CD14-positive monocyte (primary cell): ENCODE data around the gene RPTOR. TPM values are rescaled to one million over a fixed set of nuclear protein-coding genes. Genes with fewer than 3 reads are reported as not detected.

Source experiments
- DNase-seq, 3 donors: peaks; one replicate each; pipeline ENCODE4 v3.0.0-alpha.2; 2011 to 2022
- H2AFZ ChIP-seq: 2 replicates; pipeline ENCODE4 v1.6.0; 2012; ENCODE audit warnings: mild to moderate bottlenecking, low read depth, low read length, inconsistent platforms; ENCODE audit not compliant: insufficient read depth, poor library complexity, severe bottlenecking
- H3K27ac ChIP-seq, 2 donors: 1 replicate in 1 of 2; 2 replicates in 1 of 2; pipeline ENCODE4 v1.5.1; 2012 to 2013; ENCODE audit warnings: low read length in 2 of 2, control low read depth in 1 of 2, inconsistent platforms in 1 of 2, low read depth in 1 of 2, mild to moderate bottlenecking in 1 of 2
- H3K27me3 ChIP-seq, 2 donors: one replicate each; pipeline versions ENCODE4 v1.6.0 to v1.6.1; 2011 to 2013; ENCODE audit warnings: low read length in 2 of 2; ENCODE audit not compliant: control insufficient read depth in 2 of 2, insufficient read depth in 2 of 2
- H3K36me3 ChIP-seq, 2 donors: replicated peaks in 1 of 2; 1 replicate in 1 of 2; 2 replicates in 1 of 2; pipeline versions ENCODE4 v1.5.1 to v1.6.1; 2012 to 2013; ENCODE audit warnings: low read length in 2 of 2, control low read depth in 1 of 2, inconsistent platforms in 1 of 2, mild to moderate bottlenecking in 1 of 2; ENCODE audit not compliant: insufficient read depth in 2 of 2, control insufficient read depth in 1 of 2
- H3K4me1 ChIP-seq, 2 donors: 1 replicate in 1 of 2; 2 replicates in 1 of 2; pipeline versions ENCODE4 v1.5.1 to v1.6.1; 2012 to 2013; ENCODE audit warnings: low read length in 2 of 2, control low read depth in 1 of 2, inconsistent platforms in 1 of 2, mild to moderate bottlenecking in 1 of 2, moderate library complexity in 1 of 2; ENCODE audit not compliant: insufficient read depth in 2 of 2, control insufficient read depth in 1 of 2
- H3K4me2 ChIP-seq: replicated peaks from 2 replicates; pipeline ENCODE3; 2012; ENCODE audit warnings: low read length, moderate library complexity, mild to moderate bottlenecking; ENCODE audit not compliant: poor library complexity, severe bottlenecking; ENCODE audit errors: extremely low read depth
- H3K4me3 ChIP-seq, 3 experiments: fragments of 200-600 bp in 1 of 3; sonication (generic) in 1 of 3; replicated peaks in 1 of 3; 1 replicate in 2 of 3; 2 replicates in 1 of 3; pipeline ENCODE4 v1.5.1; 2011 to 2013; ENCODE audit warnings: low read length in 3 of 3, mild to moderate bottlenecking in 3 of 3, control low read depth in 2 of 3, low read depth in 2 of 3, inconsistent platforms in 1 of 3, moderate library complexity in 1 of 3
- H3K79me2 ChIP-seq: 2 replicates; pipeline ENCODE4 v1.6.0; 2012; ENCODE audit warnings: mild to moderate bottlenecking, control low read depth, inconsistent platforms, low read length, moderate library complexity; ENCODE audit not compliant: insufficient read depth
- H3K9ac ChIP-seq: 2 replicates; pipeline ENCODE4 v1.6.0; 2017; ENCODE audit warnings: low read length, mild to moderate bottlenecking; ENCODE audit not compliant: insufficient read depth, poor library complexity, severe bottlenecking
- H3K9me3 ChIP-seq, 2 donors: replicated peaks in 1 of 2; 1 replicate in 1 of 2; 2 replicates in 1 of 2; pipeline versions ENCODE4 v1.5.1 to v1.6.1; 2012 to 2013; ENCODE audit warnings: low read length in 2 of 2, control low read depth in 1 of 2; ENCODE audit not compliant: control insufficient read depth in 1 of 2, insufficient read depth in 1 of 2
- H4K20me1 ChIP-seq: 2 replicates; pipeline ENCODE4 v1.6.0; 2012; ENCODE audit warnings: mild to moderate bottlenecking, low read length, control low read depth, moderate library complexity; ENCODE audit not compliant: insufficient read depth
- H3K27ac Mint-ChIP-seq, 7 donors: one replicate each; pipeline ENCODE4 v1.8.0; 2020; ENCODE audit warnings: mild to moderate bottlenecking in 7 of 7, mixed read lengths in 7 of 7, moderate library complexity in 6 of 7, inconsistent platforms in 2 of 7
- H3K27me3 Mint-ChIP-seq, 3 donors: one replicate each; pipeline ENCODE4 v1.8.0; 2021 to 2022; ENCODE audit warnings: low read depth in 3 of 3, mild to moderate bottlenecking in 3 of 3, mixed read lengths in 3 of 3, moderate library complexity in 3 of 3, inconsistent platforms in 1 of 3
- H3K36me3 Mint-ChIP-seq, 2 donors: one replicate each; pipeline ENCODE4 v1.8.0; 2020; ENCODE audit warnings: mixed read lengths in 2 of 2, inconsistent platforms in 1 of 2, mild to moderate bottlenecking in 1 of 2
- H3K4me1 Mint-ChIP-seq: one replicate; pipeline ENCODE4 v1.8.0; 2020; ENCODE audit warnings: mild to moderate bottlenecking, mixed read lengths
- H3K4me3 Mint-ChIP-seq, 2 donors: one replicate each; pipeline ENCODE4 v1.8.0; 2020; ENCODE audit warnings: mild to moderate bottlenecking in 2 of 2, mixed read lengths in 2 of 2, moderate library complexity in 1 of 2
- H3K9me3 Mint-ChIP-seq, 7 donors: one replicate each; pipeline ENCODE4 v1.8.0; 2020 to 2022; ENCODE audit warnings: mixed read lengths in 7 of 7, mild to moderate bottlenecking in 6 of 7, moderate library complexity in 6 of 7, inconsistent platforms in 2 of 7
- WGBS: methylation state at CpG from one replicate; pipeline ENCODE4 v1.1.5; 2013; ENCODE audit warnings: missing lambda C conversion rate; ENCODE audit not compliant: insufficient coverage; 5-methylcytosine and 5-hydroxymethylcytosine counted together
- intact Hi-C, 2 donors: fragments of 100-400 bp; cut with micrococcal nuclease; formaldehyde crosslinking; loops; one replicate each; pipeline versions ENCODE4 v1.15.0 to v1.15.1; 2023
- polyA plus RNA-seq, 3 donors: library from polyadenylated mRNA; depleted of rRNA in 1 of 3; unstranded in 2 of 3; stranded (reverse) in 1 of 3; fragments of 300-500 nt in 2 of 3; fragments of >200 nt in 1 of 3; fragmentation: Illumina TruSeq in 2 of 3; gene quantifications; 1 replicate in 2 of 3; 2 replicates in 1 of 3; pipeline ENCODE4 v1.2.3, GENCODE V29; 2012 to 2021
- TF ChIP-seq, protein P1 (sequence below): fragments of 200-600 bp; IDR thresholded peaks from one replicate; pipeline ENCODE4 v1.8.0; 2022; ENCODE audit warnings: antibody characterized with exemption, mild to moderate bottlenecking

Gene RPTOR
- polyA plus RNA-seq, 3 donors: 1.1 to 8.7 (median 2.6) TPM

DNA sequence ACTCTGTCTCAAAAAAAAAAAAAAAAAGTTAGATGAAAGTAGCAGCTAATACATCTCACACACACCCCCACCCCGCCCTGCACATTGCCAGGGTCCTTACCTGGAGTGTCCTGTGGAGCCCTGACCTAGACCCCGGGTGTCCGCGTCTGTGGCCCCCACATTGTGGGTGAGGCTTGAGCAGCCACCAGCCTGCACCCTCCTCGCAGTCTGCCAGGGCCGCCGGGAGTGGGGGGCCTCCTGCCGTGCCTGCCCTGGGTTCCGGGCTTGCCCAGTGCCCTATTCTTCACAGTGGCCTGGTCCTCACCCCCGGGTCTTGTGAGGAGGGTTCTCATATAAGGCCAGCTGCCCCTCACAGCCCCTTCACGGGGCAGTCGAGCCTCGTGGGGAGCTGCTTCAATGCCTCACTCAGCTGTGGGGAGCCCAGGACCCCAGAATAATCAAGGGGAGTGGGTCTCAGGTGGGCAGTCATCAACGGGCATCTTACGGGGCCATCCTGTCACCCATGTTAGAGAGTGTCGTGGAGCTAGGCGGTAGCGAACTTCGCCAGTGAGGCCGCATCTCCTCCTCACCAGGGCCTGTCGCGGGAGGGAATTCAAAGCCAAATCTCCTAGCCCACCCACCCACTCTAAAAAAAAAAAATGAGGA lies 361.1 kb downstream of the RPTOR start:
- 93% methylated on average over 12 of the region's 22 CpGs for WGBS
- Histone ChIP-seq H3K79me2 (no peaks in the 10 kb centered on the region), H3K4me1 (no peaks in the 10 kb centered on the region), H4K20me1 (no peaks in the 10 kb centered on the region), H2AFZ (no peak overlapping the region), H3K27me3 (no peaks in the 10 kb centered on the region), H3K27ac (no peak overlapping the region), H3K4me2 (no peak overlapping the region), H3K4me3 (no peak overlapping the region), H3K9me3 (no peaks in the 10 kb centered on the region), H3K36me3 (peaks cover 11 to 41% of the 10 kb centered on the region in 2 donors), H3K9ac (no peak overlapping the region)
- H3K27me3 Mint-ChIP-seq: no peaks in the 10 kb centered on the region
- H3K27ac Mint-ChIP-seq: no peak overlapping the region
- TF ChIP-seq, protein P1, sequence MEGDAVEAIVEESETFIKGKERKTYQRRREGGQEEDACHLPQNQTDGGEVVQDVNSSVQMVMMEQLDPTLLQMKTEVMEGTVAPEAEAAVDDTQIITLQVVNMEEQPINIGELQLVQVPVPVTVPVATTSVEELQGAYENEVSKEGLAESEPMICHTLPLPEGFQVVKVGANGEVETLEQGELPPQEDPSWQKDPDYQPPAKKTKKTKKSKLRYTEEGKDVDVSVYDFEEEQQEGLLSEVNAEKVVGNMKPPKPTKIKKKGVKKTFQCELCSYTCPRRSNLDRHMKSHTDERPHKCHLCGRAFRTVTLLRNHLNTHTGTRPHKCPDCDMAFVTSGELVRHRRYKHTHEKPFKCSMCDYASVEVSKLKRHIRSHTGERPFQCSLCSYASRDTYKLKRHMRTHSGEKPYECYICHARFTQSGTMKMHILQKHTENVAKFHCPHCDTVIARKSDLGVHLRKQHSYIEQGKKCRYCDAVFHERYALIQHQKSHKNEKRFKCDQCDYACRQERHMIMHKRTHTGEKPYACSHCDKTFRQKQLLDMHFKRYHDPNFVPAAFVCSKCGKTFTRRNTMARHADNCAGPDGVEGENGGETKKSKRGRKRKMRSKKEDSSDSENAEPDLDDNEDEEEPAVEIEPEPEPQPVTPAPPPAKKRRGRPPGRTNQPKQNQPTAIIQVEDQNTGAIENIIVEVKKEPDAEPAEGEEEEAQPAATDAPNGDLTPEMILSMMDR: no peak
- peaks cover 46 to 58% of the 10 kb centered on the region in 2 donors for H3K36me3 Mint-ChIP-seq
- intact Hi-C loops: no loop called here
- DNase-seq: no peak
- no peak overlapping the region for H3K4me3 Mint-ChIP-seq
- no peaks in the 10 kb centered on the region for H3K4me1 Mint-ChIP-seq
- H3K9me3 Mint-ChIP-seq: peaks cover 0 to 1% (median 0%) of the 10 kb centered on the region in 7 donors

DNA sequence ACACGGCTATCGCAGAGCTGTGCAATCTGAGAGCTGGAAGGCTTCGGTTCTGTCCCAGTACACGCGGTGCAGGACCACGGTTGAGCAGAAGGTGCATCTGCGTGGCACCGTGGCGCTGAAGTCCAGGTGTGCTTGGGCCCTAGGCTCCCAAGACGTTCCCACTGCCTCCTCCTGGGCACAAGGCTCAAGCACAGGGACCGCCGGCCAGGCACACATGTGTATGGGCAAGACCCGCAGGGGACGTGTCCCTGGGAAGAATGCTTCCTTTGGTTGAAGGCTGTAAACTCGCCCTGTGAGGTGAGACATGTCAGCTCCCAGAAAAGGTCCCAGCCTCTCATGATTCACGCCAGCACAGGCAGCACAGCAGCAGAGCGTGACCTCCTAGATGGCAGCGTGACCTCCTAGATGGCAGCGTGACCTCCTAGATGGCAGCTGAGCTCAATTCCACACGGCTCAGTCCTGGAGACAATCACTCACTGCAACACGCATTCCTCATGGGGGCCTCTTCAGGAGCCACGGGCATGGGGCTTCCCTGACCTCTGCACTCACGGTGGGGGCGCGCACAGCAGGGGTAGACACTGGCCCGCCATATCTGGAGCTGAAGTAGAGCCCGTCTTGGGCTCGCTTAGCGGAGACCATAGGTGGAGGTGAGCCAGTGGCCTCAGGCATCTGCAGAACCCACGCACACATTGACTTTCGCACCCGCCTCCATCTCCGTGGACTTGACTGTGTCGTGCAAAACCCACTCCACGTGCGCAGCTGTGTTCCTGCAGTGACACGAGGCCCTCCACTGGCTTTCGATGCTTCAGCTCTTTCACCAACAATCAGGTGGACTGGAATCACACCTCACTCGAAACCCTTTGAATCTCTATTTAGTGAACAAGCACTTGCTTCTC lies 362.0 kb downstream of the RPTOR start:
- Mint-ChIP-seq H3K4me3 (no peak overlapping the region), H3K4me1 (no peaks in the 10 kb centered on the region), H3K27ac (peak overlapping the region in 2 of 7 donors; percentile 30 to 73), H3K9me3 (peaks cover 0 to 1% (median 0%) of the 10 kb centered on the region in 7 donors), H3K27me3 (peaks cover 0 to 1% (median 0%) of the 10 kb centered on the region in 3 donors), H3K36me3 (peaks cover 41 to 57% of the 10 kb centered on the region in 2 donors)
- intact Hi-C loops: no loop called here
- 96% methylated on average over 38 of the region's 39 CpGs for WGBS
- H2AFZ ChIP-seq: no peak overlapping the region
- H3K27ac ChIP-seq: no peak overlapping the region
- no peak overlapping the region for H3K4me3 ChIP-seq
- H4K20me1 ChIP-seq: no peaks in the 10 kb centered on the region
- TF ChIP-seq, protein P1: no peak
- H3K79me2 ChIP-seq: no peaks in the 10 kb centered on the region
- no peaks in the 10 kb centered on the region for H3K9me3 ChIP-seq
- H3K9ac ChIP-seq: no peak overlapping the region
- H3K4me2 ChIP-seq: no peak overlapping the region
- H3K4me1 ChIP-seq: no peaks in the 10 kb centered on the region
- no peaks in the 10 kb centered on the region for H3K27me3 ChIP-seq
- no peak for DNase-seq
- peaks cover 15 to 44% of the 10 kb centered on the region in 2 donors for H3K36me3 ChIP-seq
